Measurements from ENCODE around the gene OR11A1.

Gene OR11A1

DNA sequence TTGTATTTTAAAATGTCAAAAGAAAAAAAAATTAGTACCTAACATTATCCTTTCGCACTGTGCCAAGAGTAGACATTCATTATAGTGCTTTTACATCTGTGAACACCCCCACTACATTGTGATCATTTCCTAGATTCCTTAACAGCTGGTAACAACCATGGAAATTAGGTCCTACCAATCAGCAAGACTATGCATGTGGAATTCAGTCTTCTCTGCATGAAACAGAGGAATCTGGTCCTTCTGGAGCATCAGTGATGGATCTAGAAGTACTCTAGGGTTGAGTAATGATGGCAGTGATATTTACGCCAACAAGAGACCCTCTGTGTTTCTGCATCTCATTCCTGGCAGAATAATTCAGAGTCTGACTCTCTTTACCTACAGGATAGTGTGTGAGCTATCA, 32.7 kb downstream of the OR11A1 start:
- no peak for DNase-seq (ENCODE audit: low spot score)
- TF ChIP-seq CTCF (IDR thresholded peaks at IDR 0.05; ENCODE audit: extremely low read depth, insufficient read depth, missing control alignments), result no peak
- in situ Hi-C loops (cut with MboI; ENCODE audit: low pct_unique_long_range_greater_than_20kb, low sequenced_read_pairs, unreplicated experiment), result no loop called here

- no peak for TF ChIP-seq CTCF (IDR thresholded peaks at IDR 0.05; ENCODE audit: extremely low read depth, insufficient read depth, missing control alignments)
- in situ Hi-C loops (cut with MboI; ENCODE audit: low pct_unique_long_range_greater_than_20kb, low sequenced_read_pairs, unreplicated experiment), result no loop called here
- DNase-seq (ENCODE audit: low spot score), result no peak
These were observed 37.4 kb downstream of the OR11A1 start for GRCh38 chr6:29419516-29419915.

DNA sequence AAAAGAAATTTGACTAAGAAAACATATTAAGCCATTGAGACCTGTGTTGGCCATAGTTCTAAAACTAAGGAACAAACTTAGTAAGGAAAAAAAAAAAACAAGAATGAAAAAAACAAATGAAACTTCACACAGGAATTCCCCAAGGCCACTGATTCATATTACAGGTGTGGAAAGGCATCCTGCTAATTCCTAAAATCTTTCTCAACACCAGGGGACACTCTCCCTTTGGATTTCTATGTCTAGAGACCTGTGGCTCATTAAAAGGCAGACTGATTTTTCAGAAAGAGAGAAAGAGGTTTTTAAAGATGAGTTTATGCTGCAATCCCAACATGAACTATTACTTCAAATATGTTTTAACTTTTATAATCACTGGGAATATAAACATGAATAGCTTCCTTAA, 42.3 kb downstream of the OR11A1 start, which contains the start of gene OR12D1:
Gene OR12D1 (plus strand): TSS at position 341 of the 400 bp plus-strand sequence.
- in situ Hi-C loops (cut with MboI; ENCODE audit: low pct_unique_long_range_greater_than_20kb, low sequenced_read_pairs, unreplicated experiment), result no loop called here
- no peak for DNase-seq (ENCODE audit: low spot score)
- TF ChIP-seq CTCF (IDR thresholded peaks at IDR 0.05; ENCODE audit: extremely low read depth, insufficient read depth, missing control alignments), result no peak

- TF ChIP-seq CTCF (IDR thresholded peaks at IDR 0.05; ENCODE audit: extremely low read depth, insufficient read depth, missing control alignments), result no peak
- DNase-seq (ENCODE audit: low spot score), result no peak
- in situ Hi-C loops (cut with MboI; ENCODE audit: low pct_unique_long_range_greater_than_20kb, low sequenced_read_pairs, unreplicated experiment), result no loop called here
These were observed 53.1 kb downstream of the OR11A1 start for GRCh38 chr6:29403801-29404200.

DNA sequence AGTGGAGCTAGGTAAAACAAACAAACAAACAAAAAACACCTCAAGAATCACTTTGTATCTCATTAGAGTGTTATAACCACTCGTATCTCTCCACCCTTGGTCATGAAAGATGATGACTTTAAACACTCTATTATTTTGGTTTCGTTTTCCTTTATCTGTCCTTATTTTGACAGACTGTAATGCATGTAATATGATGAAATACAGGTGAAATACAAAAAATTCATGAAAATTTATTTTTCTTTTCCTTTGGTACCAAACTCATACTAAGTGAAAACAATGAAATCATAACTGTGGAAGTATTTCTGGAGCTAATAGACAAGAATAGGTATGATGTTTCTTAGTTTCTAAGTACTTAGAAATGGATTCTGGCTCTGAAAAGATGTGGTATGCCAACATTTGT, 57.3 kb downstream of the OR11A1 start:
- no peak for DNase-seq (ENCODE audit: low spot score)
- in situ Hi-C loops (cut with MboI; ENCODE audit: low pct_unique_long_range_greater_than_20kb, low sequenced_read_pairs, unreplicated experiment), result no loop called here
- no peak for TF ChIP-seq CTCF (IDR thresholded peaks at IDR 0.05; ENCODE audit: extremely low read depth, insufficient read depth, missing control alignments)

- TF ChIP-seq CTCF (IDR thresholded peaks at IDR 0.05; ENCODE audit: extremely low read depth, insufficient read depth, missing control alignments), result no peak
- DNase-seq (ENCODE audit: low spot score), result no peak
- in situ Hi-C loops (cut with MboI; ENCODE audit: low pct_unique_long_range_greater_than_20kb, low sequenced_read_pairs, unreplicated experiment), result no loop called here
These were observed 61.5 kb downstream of the OR11A1 start, which contains the start of gene OR12D2 for GRCh38 chr6:29395331-29395730. Gene OR12D2 (plus strand): TSS chr6:29395631. CDS start chr6:29396700, 1,069 bp downstream.

DNA sequence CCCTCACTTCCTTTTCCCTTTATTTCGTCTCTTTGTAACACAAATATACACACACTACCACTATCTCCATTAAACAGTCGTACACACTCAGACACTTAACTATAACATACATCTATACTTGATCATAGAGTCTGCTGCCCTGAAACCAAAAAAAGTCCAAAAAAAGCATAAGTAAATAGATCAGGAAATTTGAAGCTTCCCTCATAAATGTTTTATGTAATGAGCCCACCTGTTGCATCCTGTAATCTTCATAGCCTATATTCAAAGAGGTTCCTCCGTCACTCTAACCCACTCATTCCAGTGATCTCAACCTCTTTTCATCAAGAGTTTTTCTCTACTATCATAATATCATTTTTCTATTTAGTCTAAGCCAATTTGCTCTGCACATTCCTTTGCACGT, 68.3 kb downstream of the OR11A1 start:
- no peak for DNase-seq (ENCODE audit: low spot score)
- TF ChIP-seq CTCF (IDR thresholded peaks at IDR 0.05; ENCODE audit: extremely low read depth, insufficient read depth, missing control alignments), result no peak
- in situ Hi-C loops (cut with MboI; ENCODE audit: low pct_unique_long_range_greater_than_20kb, low sequenced_read_pairs, unreplicated experiment), result no loop called here

All from GM13977 (cell line).